22Rv1 (cell line): ENCODE data around the gene SP5.

ENCODE experiments used
- H3K27ac ChIP-seq: fragments of 450-650 bp; 2 replicates; pipeline ENCODE4 v1.5.1; 2017
- CTCF ChIP-seq: fragments of 450-650 bp; IDR thresholded peaks from 2 replicates; pipeline ENCODE4 v1.5.1; 2017; ENCODE audit warnings: mild to moderate bottlenecking
- ZFX ChIP-seq: fragments of 450-650 bp; IDR thresholded peaks from 2 replicates; pipeline ENCODE4 v1.6.1; 2017; ENCODE audit warnings: antibody characterized with exemption, borderline replicate concordance

Gene SP5

GRCh38 chr2:170761572-170761971, 46.4 kb downstream of the SP5 start:
- no peak overlapping the region for H3K27ac ChIP-seq
- TF ChIP-seq ZFX (no peak), CTCF (no peak)

- TF ChIP-seq ZFX, result no peak
- TF ChIP-seq CTCF, result no peak
- H3K27ac ChIP-seq, result no peak overlapping the region
Measured at GRCh38 chr2:170762760-170763159, 47.6 kb downstream of the SP5 start.

- no peak overlapping the region for H3K27ac ChIP-seq
- TF ChIP-seq ZFX (no peak), CTCF (no peak)
Measured at GRCh38 chr2:170763232-170763631, 48.1 kb downstream of the SP5 start.

- no peak for TF ChIP-seq CTCF
- no peak for TF ChIP-seq ZFX
- H3K27ac ChIP-seq, result no peak overlapping the region
Measured at GRCh38 chr2:170764880-170765261, 49.7 kb downstream of the SP5 start.

GRCh38 chr2:170766693-170767092, 51.6 kb downstream of the SP5 start:
- no peak overlapping the region for H3K27ac ChIP-seq
- TF ChIP-seq ZFX (no peak), CTCF (no peak)
